B cell (primary cell): ENCODE results near the gene HOXD4. TPM values are rescaled to one million over a fixed set of nuclear protein-coding genes. Genes with fewer than 3 reads are reported as not detected.

Experiments used
- ATAC-seq: fragments of 200-7000 bp; cut with Tn5 transposase; one replicate; pipeline ENCODE4 v1.10.0; 2021; ENCODE audit warnings: low read depth, mild to moderate bottlenecking, moderate number of reproducible peaks, moderate library complexity
- CTCF ChIA-PET: fragments of 350-600 bp; sonication (Branson Sonifier 250); formaldehyde crosslinking; loops from one replicate; lab custom pipeline; 2021; ENCODE audit warnings: antibody characterized with exemption, inconsistent platforms; lab: Charles Lee
- POLR2A ChIA-PET: fragments of 350-600 bp; sonication (Branson Sonifier 250); formaldehyde crosslinking; loops from one replicate; lab custom pipeline; 2021; ENCODE audit warnings: antibody characterized with exemption; lab: Charles Lee
- DNase-seq: peaks from one replicate; pipeline ENCODE4 v3.0.0; 2013
- H2AFZ ChIP-seq: 2 replicates; pipeline ENCODE4 v1.6.1; 2012; ENCODE audit warnings: mild to moderate bottlenecking, low read depth, low read length; ENCODE audit not compliant: insufficient read depth, poor library complexity, severe bottlenecking
- H3K27ac ChIP-seq, 2 donors: 1 replicate in 1 of 2; 2 replicates in 1 of 2; pipeline ENCODE4 v1.5.1; 2012 to 2013; ENCODE audit warnings: low read length in 2 of 2, mild to moderate bottlenecking in 2 of 2, moderate library complexity in 1 of 2
- H3K27me3 ChIP-seq, 4 experiments: fragments of 200-600 bp in 1 of 4; sonication (generic) in 1 of 4; replicated peaks in 1 of 4; 1 replicate in 2 of 4; 2 replicates in 2 of 4; pipeline versions ENCODE4 v1.6.1 to v1.7.0; 2013 to 2016; ENCODE audit warnings: low read length in 3 of 4, mild to moderate bottlenecking in 2 of 4, mixed read lengths in 1 of 4, moderate library complexity in 1 of 4; ENCODE audit not compliant: insufficient read depth in 4 of 4, control insufficient read depth in 3 of 4; ENCODE audit errors: control extremely low read depth in 1 of 4
- H3K36me3 ChIP-seq, 2 experiments: replicated peaks in 1 of 2; 1 replicate in 1 of 2; 2 replicates in 1 of 2; pipeline versions ENCODE4 v1.6.1 to v1.7.1; 2013; ENCODE audit warnings: low read length in 1 of 2; ENCODE audit not compliant: insufficient read depth in 2 of 2, control insufficient read depth in 1 of 2; ENCODE audit errors: control extremely low read depth in 1 of 2, extremely low read depth in 1 of 2
- H3K4me1 ChIP-seq, 2 donors: fragments of 200-600 bp in 1 of 2; sonication (generic) in 1 of 2; 1 replicate in 1 of 2; 2 replicates in 1 of 2; pipeline versions ENCODE4 v1.5.1 to v1.6.1; 2013 to 2017; ENCODE audit warnings: low read length in 2 of 2; ENCODE audit not compliant: control insufficient read depth in 2 of 2, insufficient read depth in 2 of 2
- H3K4me2 ChIP-seq: replicated peaks from 2 replicates; pipeline ENCODE3; 2012; ENCODE audit warnings: mild to moderate bottlenecking, low read depth, low read length; ENCODE audit not compliant: poor library complexity, severe bottlenecking
- H3K4me3 ChIP-seq, 5 experiments: fragments of 200-600 bp in 1 of 5; sonication (generic) in 1 of 5; 1 replicate in 3 of 5; 2 replicates in 2 of 5; pipeline versions ENCODE4 v1.5.1 to v1.7.0; 2011 to 2016; ENCODE audit warnings: low read length in 4 of 5, mild to moderate bottlenecking in 4 of 5, low read depth in 2 of 5, control low read depth in 1 of 5, moderate library complexity in 1 of 5; ENCODE audit not compliant: insufficient read depth in 1 of 5; ENCODE audit errors: control extremely low read depth in 1 of 5, extremely low read depth in 1 of 5
- H3K79me2 ChIP-seq: fragments of 200-600 bp; sonication (generic); one replicate; pipeline ENCODE4 v1.6.0; 2016; ENCODE audit warnings: low read length; ENCODE audit not compliant: control insufficient read depth, insufficient read depth
- H3K9ac ChIP-seq: fragments of 200-600 bp; sonication (generic); 2 replicates; pipeline ENCODE4 v1.6.1; 2017; ENCODE audit warnings: mild to moderate bottlenecking, low read length, moderate library complexity
- H3K9me3 ChIP-seq, 3 donors: one replicate each; pipeline versions ENCODE4 v1.6.1 to v1.7.1; 2013; ENCODE audit warnings: low read length in 2 of 3; ENCODE audit not compliant: control insufficient read depth in 2 of 3, insufficient read depth in 1 of 3; ENCODE audit errors: control extremely low read depth in 1 of 3
- H4K20me1 ChIP-seq: 2 replicates; pipeline ENCODE4 v1.6.0; 2012; ENCODE audit warnings: mild to moderate bottlenecking, low read length; ENCODE audit not compliant: insufficient read depth, control insufficient read depth, poor library complexity, severe bottlenecking
- H3K27ac Mint-ChIP-seq: one replicate; pipeline ENCODE4 v1.8.0; 2021; ENCODE audit warnings: mixed read lengths
- H3K27me3 Mint-ChIP-seq: one replicate; pipeline ENCODE4 v1.8.0; 2021; ENCODE audit warnings: mixed read lengths
- H3K4me1 Mint-ChIP-seq: one replicate; pipeline ENCODE4 v1.8.0; 2021; ENCODE audit warnings: mixed read lengths
- H3K4me3 Mint-ChIP-seq: one replicate; pipeline ENCODE4 v1.8.0; 2021; ENCODE audit warnings: mixed read lengths
- H3K9me3 Mint-ChIP-seq: one replicate; pipeline ENCODE4 v1.8.0; 2022; ENCODE audit warnings: mixed read lengths; ENCODE audit not compliant: insufficient read depth
- CTCF ChIP-seq: fragments of 200-600 bp; IDR thresholded peaks from one replicate; pipeline ENCODE4 v1.8.0; 2022; ENCODE audit warnings: antibody characterized with exemption, mild to moderate bottlenecking
- EZH2 ChIP-seq: IDR thresholded peaks from 2 replicates; pipeline ENCODE4 v1.6.1; 2012; ENCODE audit warnings: borderline replicate concordance, low read depth, mild to moderate bottlenecking, moderate library complexity, low read length; ENCODE audit not compliant: insufficient read depth, poor library complexity, severe bottlenecking
- WGBS: methylation state at CpG from one replicate; pipeline ENCODE4 v1.1.5; 2013; ENCODE audit warnings: missing lambda C conversion rate; ENCODE audit not compliant: insufficient coverage; 5-methylcytosine and 5-hydroxymethylcytosine counted together
- intact Hi-C: fragments of 100-400 bp; cut with micrococcal nuclease; formaldehyde crosslinking; loops from one replicate; pipeline ENCODE4 v1.10.0; 2022
- polyA plus RNA-seq: library from polyadenylated mRNA; depleted of rRNA; stranded (reverse); fragments of >200 nt; gene quantifications from 2 replicates; pipeline ENCODE4 v1.2.3, GENCODE V29; 2012
- total RNA-seq, 2 donors: library from RNA; stranded (reverse); fragments of 120-200 nt in 1 of 2; gene quantifications; 1 replicate in 1 of 2; 2 replicates in 1 of 2; pipeline versions ENCODE4 v1.2.3 to v1.2.4, GENCODE V29; 2013 to 2022

HOXD4 gene
- total and polyA plus RNA-seq, 2 donors (not counting 1 experiment from before 2014, with no cell fraction given) = not detected

- Histone ChIP-seq H3K79me2 (no peaks in the 10 kb centered on the region), H3K9me3 (peaks cover 0 to 27% (median 0%) of the 10 kb centered on the region in 3 donors), H3K9ac (no peak overlapping the region), H3K36me3 (no peaks in the 10 kb centered on the region), H3K4me1 (peaks cover 26 to 44% of the 10 kb centered on the region in 2 donors), H3K4me2 (no peak overlapping the region), H2AFZ (no peak overlapping the region), H3K27ac (no peak overlapping the region), H3K27me3 (peaks cover 0 to 85% (median 73%) of the 10 kb centered on the region in 4 experiments), H4K20me1 (no peaks in the 10 kb centered on the region), H3K4me3 (no peak overlapping the region)
- Mint-ChIP-seq H3K4me1 (peaks cover 28% of the 10 kb centered on the region), H3K9me3 (no peaks in the 10 kb centered on the region), H3K27me3 (peaks cover 76% of the 10 kb centered on the region), H3K27ac (peak overlapping the region; percentile 15), H3K4me3 (peak overlapping the region; percentile 41)
- POLR2A ChIA-PET = no interaction called here
- DNase-seq = no peak
- intact Hi-C loops = loop anchor here (5.0 kb wide), 1 partner anchor 1034 kb away; no protein-coding TSS in a partner anchor
- WGBS = 11% methylated on average over 38 of the region's 49 CpGs
- no peak for ATAC-seq
- CTCF ChIA-PET = interaction anchor here (0.6 to 4.6 kb wide), 20 partner anchors 10 to 1341 kb away, joined by 3 to 110 read pairs (median 6); no protein-coding TSS in a partner anchor
- TF ChIP-seq EZH2 = peak; percentile 55
- TF ChIP-seq CTCF = no peak
These were observed 23.0 kb upstream of the HOXD4 start for GRCh38 chr2:176128172-176128981.
